Stimulated activated CD8-positive, alpha-beta memory T cell treated with anti-CD3 and anti-CD28 coated beads, Interleukin-15, amount 100 ng/mL, for 48 hours (primary cell): ENCODE results near the gene TRMT10B.
"Not testable (repeated sequence)": the region's sequence is repeated elsewhere in the genome, so short reads cannot be mapped to it uniquely, and the experiment has no call there.

Experiments used
- DNase-seq, 2 donors: peaks; one replicate each; pipeline ENCODE4 v3.0.0-alpha.2; 2020; ENCODE audit warnings: low read depth in 2 of 2

The TRMT10B gene

DNA sequence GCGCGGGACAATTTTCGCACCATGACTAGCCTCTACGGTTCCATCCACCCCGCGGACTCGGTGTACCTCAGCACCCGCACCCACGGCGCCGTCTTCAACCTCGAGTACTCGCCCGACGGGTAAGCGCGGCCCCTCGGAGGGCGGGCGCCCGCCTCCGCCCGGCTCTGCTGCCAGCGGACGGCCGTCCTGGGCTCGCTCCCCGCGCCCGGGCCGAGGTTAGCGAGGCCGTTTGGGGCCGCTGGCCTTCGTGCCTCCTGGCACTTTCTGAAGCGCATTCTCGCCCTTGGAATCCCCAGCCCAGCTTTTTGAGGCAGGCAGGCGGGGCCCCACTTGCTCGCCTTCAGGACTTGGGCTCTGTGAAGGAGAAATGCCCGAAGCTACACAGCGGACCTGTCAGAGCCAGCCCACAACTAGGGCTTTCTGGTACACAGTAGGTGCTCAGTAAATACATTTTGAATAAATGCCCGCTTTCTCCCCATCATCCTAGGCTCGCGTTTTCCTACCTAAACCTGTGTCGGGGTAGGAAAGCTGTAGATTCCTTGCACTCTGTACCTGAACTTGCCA lies 47.8 kb downstream of the TRMT10B start:
- peak in 1 of 2 donors; percentile 20 for DNase-seq

GRCh38 chr9:37801959-37802711 lies 48.5 kb downstream of the TRMT10B start:
- no peak for DNase-seq

GRCh38 chr9:37806271-37806670 lies 52.7 kb downstream of the TRMT10B start:
- DNase-seq: no peak

DNA sequence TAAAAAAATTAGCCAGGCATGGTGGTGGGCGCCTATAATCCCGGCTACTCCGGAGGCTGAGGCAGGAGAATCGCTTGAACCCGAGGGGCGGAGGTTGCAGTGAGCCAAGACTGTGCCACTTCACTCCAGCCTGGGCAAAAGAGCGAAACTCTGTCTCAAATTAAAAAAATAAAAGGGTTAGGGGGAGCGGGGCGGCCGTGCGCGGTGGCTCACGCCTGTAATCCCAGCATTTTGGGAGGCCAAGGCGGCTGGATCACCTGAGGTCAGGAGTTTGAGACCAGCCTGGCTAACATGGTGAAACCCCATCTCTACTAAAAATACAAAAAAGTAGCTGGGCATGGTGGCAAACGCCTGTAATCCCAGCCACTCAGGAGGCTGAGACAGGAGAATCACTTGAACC lies 56.1 kb downstream of the TRMT10B start:
- DNase-seq: not testable (repeated sequence)

GRCh38 chr9:37811906-37812476 lies 58.4 kb downstream of the TRMT10B start:
- DNase-seq: no peak

GRCh38 chr9:37812773-37813379 lies 59.3 kb downstream of the TRMT10B start:
- no peak for DNase-seq

DNA sequence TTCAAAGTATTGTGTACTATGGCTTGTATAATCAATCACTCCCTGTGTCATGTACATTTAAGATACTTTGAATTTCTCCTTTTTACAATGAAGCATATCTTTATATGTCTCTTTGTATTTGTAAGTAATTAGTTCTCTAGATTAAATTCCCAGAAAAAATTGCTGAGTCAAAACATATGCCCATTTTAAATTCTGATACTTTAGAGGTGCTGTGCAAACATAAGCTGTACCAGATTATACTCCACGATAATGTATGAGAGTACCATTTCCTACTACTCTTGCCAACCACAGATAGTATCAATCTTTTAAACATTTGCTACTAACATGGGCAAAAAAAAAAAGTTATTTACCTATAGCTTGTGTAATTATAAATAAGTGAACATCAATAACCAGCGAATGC lies 65.2 kb downstream of the TRMT10B start:
- DNase-seq: no peak

GRCh38 chr9:37820142-37820541 lies 66.5 kb downstream of the TRMT10B start:
- DNase-seq: no peak

DNA sequence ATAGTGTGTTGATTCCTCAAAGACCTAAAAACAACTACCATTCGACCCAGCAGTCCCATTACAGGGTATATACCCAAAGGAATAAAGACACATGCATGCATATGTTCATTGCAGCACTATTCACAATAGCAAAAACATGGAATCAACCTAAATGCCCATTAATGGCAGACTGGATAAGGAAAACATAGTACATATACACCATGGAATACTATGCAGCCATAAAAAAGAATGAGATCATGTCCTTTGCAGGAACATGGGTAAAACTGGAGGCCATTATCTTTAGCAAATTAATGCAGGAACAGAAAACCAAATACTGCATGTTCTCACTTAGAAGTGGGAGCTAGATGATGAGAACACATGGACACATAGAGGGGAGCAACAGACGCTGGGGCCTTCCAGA lies 71.6 kb downstream of the TRMT10B start:
- not testable (repeated sequence) for DNase-seq

GRCh38 chr9:37827483-37828165 lies 74.0 kb downstream of the TRMT10B start:
- DNase-seq: no peak
